ENCODE results near the gene TADA3.

Gene TADA3

GRCh38 chr3:9791127-9791526 lies 1.1 kb downstream of the TADA3 start:
- no peak for DNase-seq
- in situ Hi-C loops (cut with HindIII; ENCODE audit: low pct_ligation_motif_present, low pct_unique_long_range_greater_than_20kb, low sequenced_read_pairs): no loop called here

GRCh38 chr3:9787714-9788113 lies 4.6 kb downstream of the TADA3 start:
- no peak for DNase-seq
- in situ Hi-C loops (cut with HindIII; ENCODE audit: low pct_ligation_motif_present, low pct_unique_long_range_greater_than_20kb, low sequenced_read_pairs): no loop called here

- no peak for DNase-seq
- in situ Hi-C loops (cut with HindIII; ENCODE audit: low pct_ligation_motif_present, low pct_unique_long_range_greater_than_20kb, low sequenced_read_pairs): no loop called here
Observed at GRCh38 chr3:9786825-9787669, 5.2 kb downstream of the TADA3 start.

GRCh38 chr3:9786209-9786739 lies 6.0 kb downstream of the TADA3 start:
- no peak for DNase-seq
- in situ Hi-C loops (cut with HindIII; ENCODE audit: low pct_ligation_motif_present, low pct_unique_long_range_greater_than_20kb, low sequenced_read_pairs): no loop called here

GRCh38 chr3:9785602-9786001 lies 6.7 kb downstream of the TADA3 start:
- no peak for DNase-seq
- in situ Hi-C loops (cut with HindIII; ENCODE audit: low pct_ligation_motif_present, low pct_unique_long_range_greater_than_20kb, low sequenced_read_pairs): no loop called here

- in situ Hi-C loops (cut with HindIII; ENCODE audit: low pct_ligation_motif_present, low pct_unique_long_range_greater_than_20kb, low sequenced_read_pairs): no loop called here
- no peak for DNase-seq
Observed at GRCh38 chr3:9784965-9785364, 7.3 kb downstream of the TADA3 start.

- in situ Hi-C loops (cut with HindIII; ENCODE audit: low pct_ligation_motif_present, low pct_unique_long_range_greater_than_20kb, low sequenced_read_pairs): no loop called here
- DNase-seq: no peak
Observed at GRCh38 chr3:9783954-9784353, 8.3 kb downstream of the TADA3 start.

- in situ Hi-C loops (cut with HindIII; ENCODE audit: low pct_ligation_motif_present, low pct_unique_long_range_greater_than_20kb, low sequenced_read_pairs): no loop called here
- no peak for DNase-seq
Observed at GRCh38 chr3:9782770-9783169, 9.5 kb downstream of the TADA3 start.

GRCh38 chr3:9781978-9782603 lies 10.2 kb downstream of the TADA3 start:
- in situ Hi-C loops (cut with HindIII; ENCODE audit: low pct_ligation_motif_present, low pct_unique_long_range_greater_than_20kb, low sequenced_read_pairs): no loop called here
- no peak for DNase-seq

GRCh38 chr3:9781551-9781950 lies 10.7 kb downstream of the TADA3 start:
- in situ Hi-C loops (cut with HindIII; ENCODE audit: low pct_ligation_motif_present, low pct_unique_long_range_greater_than_20kb, low sequenced_read_pairs): no loop called here
- DNase-seq: no peak

GRCh38 chr3:9780910-9781309 lies 11.4 kb downstream of the TADA3 start:
- no peak for DNase-seq
- in situ Hi-C loops (cut with HindIII; ENCODE audit: low pct_ligation_motif_present, low pct_unique_long_range_greater_than_20kb, low sequenced_read_pairs): no loop called here

GRCh38 chr3:9780458-9780812 lies 11.8 kb downstream of the TADA3 start:
- DNase-seq: peak; percentile 82
- in situ Hi-C loops (cut with HindIII; ENCODE audit: low pct_ligation_motif_present, low pct_unique_long_range_greater_than_20kb, low sequenced_read_pairs): no loop called here

GRCh38 chr3:9779721-9780457 lies 12.4 kb downstream of the TADA3 start:
- in situ Hi-C loops (cut with HindIII; ENCODE audit: low pct_ligation_motif_present, low pct_unique_long_range_greater_than_20kb, low sequenced_read_pairs): no loop called here
- DNase-seq: peak; percentile 10

- no peak for DNase-seq
- in situ Hi-C loops (cut with HindIII; ENCODE audit: low pct_ligation_motif_present, low pct_unique_long_range_greater_than_20kb, low sequenced_read_pairs): no loop called here
Observed at GRCh38 chr3:9779075-9779593, 13.1 kb downstream of the TADA3 start.

GRCh38 chr3:9778143-9779074 lies 13.9 kb downstream of the TADA3 start:
- DNase-seq: peak; percentile 25
- in situ Hi-C loops (cut with HindIII; ENCODE audit: low pct_ligation_motif_present, low pct_unique_long_range_greater_than_20kb, low sequenced_read_pairs): no loop called here

GRCh38 chr3:9777694-9778021 lies 14.6 kb downstream of the TADA3 start:
- no peak for DNase-seq
- in situ Hi-C loops (cut with HindIII; ENCODE audit: low pct_ligation_motif_present, low pct_unique_long_range_greater_than_20kb, low sequenced_read_pairs): no loop called here

- in situ Hi-C loops (cut with HindIII; ENCODE audit: low pct_ligation_motif_present, low pct_unique_long_range_greater_than_20kb, low sequenced_read_pairs): no loop called here
- no peak for DNase-seq
Observed at GRCh38 chr3:9776896-9777693, 15.2 kb downstream of the TADA3 start.
